Brain microvascular endothelial cell (primary cell): ENCODE data around the gene DPM2.
A peak's percentile ranks its signal among the peaks of the same experiment; 100 is the strongest.

Experiments
- DNase-seq: peaks from one replicate; pipeline ENCODE4 v3.0.0-alpha.2; 2020
- H3K27ac ChIP-seq: fragments of 250-450 bp; sonication (Bioruptor Pico); 2 replicates; pipeline ENCODE4 v1.5.1; 2020; ENCODE audit warnings: mild to moderate bottlenecking, moderate library complexity
- H3K27me3 ChIP-seq: fragments of 250-450 bp; sonication (Bioruptor Pico); replicated peaks from 2 replicates; pipeline ENCODE4 v1.5.1; 2020; ENCODE audit warnings: mild to moderate bottlenecking
- H3K36me3 ChIP-seq: fragments of 250-450 bp; sonication (Bioruptor Pico); replicated peaks from 2 replicates; pipeline ENCODE4 v1.5.1; 2020; ENCODE audit warnings: mild to moderate bottlenecking
- H3K4me3 ChIP-seq: 2 replicates; pipeline ENCODE4 v1.5.1; 2011; ENCODE audit warnings: low read depth, mild to moderate bottlenecking, control low read depth, low read length, moderate library complexity
- CTCF ChIP-seq: IDR thresholded peaks from 2 replicates; pipeline ENCODE4 v1.5.1; 2011; ENCODE audit warnings: low read depth, mild to moderate bottlenecking, moderate library complexity, low read length, control low read depth, inconsistent platforms; ENCODE audit errors: missing control alignments
- in situ Hi-C: cut with HindIII; loops from 2 replicates; pipeline ENCODE4 v1.10.0; 2017; ENCODE audit warnings: low sequenced_read_pairs, low pct_ligation_motif_present

Gene DPM2

GRCh38 chr9:127928676-127929624, 8.7 kb downstream of the DPM2 start:
- Histone ChIP-seq H3K27me3 (no peaks in the 10 kb centered on the region), H3K4me3 (no peak overlapping the region), H3K36me3 (no peaks in the 10 kb centered on the region), H3K27ac (no peak overlapping the region)
- TF ChIP-seq CTCF: no peak
- in situ Hi-C loops: no loop called here
- DNase-seq: no peak

DNA sequence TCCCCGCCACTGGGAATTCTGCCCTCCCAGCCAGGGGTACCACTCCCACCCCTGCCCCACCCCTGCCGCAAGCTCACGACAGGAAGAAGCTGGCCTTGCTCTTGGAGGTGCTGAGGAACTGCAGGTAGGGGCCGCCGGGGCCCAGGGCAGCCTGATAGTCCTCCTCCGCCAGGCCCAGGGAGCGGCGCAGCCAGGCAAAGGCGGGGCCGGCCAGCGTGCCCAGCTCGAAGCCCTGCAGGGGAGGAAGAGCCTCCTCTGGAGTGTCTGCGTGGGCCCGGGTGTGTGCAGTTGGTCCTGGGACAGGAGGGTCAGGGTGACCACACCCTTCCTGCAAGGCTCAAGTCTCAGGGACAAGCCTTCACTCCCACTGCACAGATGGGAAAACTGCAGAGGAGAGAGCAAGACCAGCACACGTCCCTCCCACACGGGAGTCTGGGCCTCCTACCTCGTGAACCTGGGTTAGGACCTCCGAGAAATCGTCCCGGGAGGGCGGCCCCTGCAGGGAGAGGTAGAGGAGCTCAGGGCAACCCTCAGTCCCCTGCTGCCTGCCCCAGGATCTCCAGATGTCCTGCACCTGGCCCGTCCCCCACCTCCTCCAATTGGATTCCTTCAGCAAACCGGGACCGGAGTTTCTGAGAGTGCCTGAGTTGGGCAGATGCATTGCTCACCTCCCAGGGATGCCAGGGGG, 9.5 kb downstream of the DPM2 start:
- no peak overlapping the region for H3K27ac ChIP-seq
- no peaks in the 10 kb centered on the region for H3K36me3 ChIP-seq
- in situ Hi-C loops: no loop called here
- no peak for TF ChIP-seq CTCF
- DNase-seq: no peak
- H3K27me3 ChIP-seq: no peaks in the 10 kb centered on the region
- H3K4me3 ChIP-seq: no peak overlapping the region

- TF ChIP-seq CTCF: no peak
- in situ Hi-C loops: no loop called here
- H3K27me3 ChIP-seq: no peaks in the 10 kb centered on the region
- no peaks in the 10 kb centered on the region for H3K36me3 ChIP-seq
- DNase-seq: no peak
- peak overlapping the region; percentile 39 for H3K4me3 ChIP-seq
- H3K27ac ChIP-seq: no peak overlapping the region
Observed at GRCh38 chr9:127927201-127927987, 10.3 kb downstream of the DPM2 start.

DNA sequence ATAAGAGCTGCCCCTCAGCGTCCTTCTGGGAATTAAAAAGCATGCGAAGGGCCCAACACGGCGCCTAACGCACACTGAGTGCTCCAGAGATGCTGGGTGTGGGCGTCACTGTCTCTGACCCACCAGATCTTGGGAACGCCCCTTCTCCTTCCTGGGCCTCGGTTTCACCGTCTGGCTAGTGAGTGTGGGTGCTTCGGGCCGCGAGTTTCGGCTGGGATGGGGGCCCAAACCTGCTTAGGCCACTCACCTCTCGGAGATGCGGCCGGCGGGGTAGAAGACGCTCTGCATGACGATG, 10.8 kb downstream of the DPM2 start:
- Histone ChIP-seq H3K27me3 (no peaks in the 10 kb centered on the region), H3K27ac (no peak overlapping the region), H3K4me3 (peak overlapping the region; percentile 39), H3K36me3 (no peaks in the 10 kb centered on the region)
- in situ Hi-C loops: no loop called here
- TF ChIP-seq CTCF: no peak
- no peak for DNase-seq

DNA sequence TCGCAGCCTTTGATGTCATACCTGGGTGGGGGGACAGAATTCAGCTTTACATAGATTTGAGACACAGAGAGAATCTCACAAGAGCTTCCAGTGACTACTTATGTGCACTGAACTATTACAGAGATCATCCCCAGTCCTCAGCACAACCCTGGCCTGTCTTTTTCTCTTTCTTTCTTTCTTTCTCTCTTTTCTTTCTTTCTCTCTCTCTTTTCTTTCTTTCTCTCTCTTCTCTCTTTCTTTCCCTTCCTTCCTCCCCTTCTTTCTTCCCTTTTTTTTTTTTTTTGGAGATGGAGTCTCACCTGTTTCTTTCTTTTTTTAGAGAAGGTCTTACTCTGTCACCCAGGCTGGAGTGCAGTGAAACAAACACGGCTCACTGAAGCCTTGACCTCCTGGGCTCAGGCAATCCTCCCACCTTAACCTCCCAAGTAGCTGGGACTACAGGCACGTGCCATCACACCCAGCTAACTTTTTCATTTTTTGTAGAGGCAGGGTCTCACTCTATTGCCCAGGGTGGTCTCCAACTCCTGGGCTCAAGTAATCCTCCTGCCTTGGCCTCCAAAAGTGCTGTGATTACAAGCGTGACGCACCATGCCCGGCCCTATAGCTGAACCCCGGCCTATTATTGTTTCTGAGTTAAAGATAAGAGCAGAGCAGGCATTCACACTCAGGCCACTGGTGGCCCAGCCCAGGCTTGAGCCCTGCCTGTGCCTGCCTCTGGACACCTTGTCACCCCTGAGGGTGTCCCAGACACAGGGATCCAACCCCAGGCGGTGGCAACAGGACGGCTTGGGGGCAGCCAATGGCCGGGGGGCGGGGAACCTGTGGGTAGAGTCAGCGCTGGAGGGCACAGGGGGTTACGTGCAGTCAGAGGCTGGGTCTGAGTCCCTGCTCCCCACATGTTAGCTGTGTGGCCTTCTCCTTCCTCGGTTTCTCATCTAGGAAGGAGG, 11.4 kb downstream of the DPM2 start:
- no peaks in the 10 kb centered on the region for H3K36me3 ChIP-seq
- no peak for TF ChIP-seq CTCF
- no peak overlapping the region for H3K4me3 ChIP-seq
- no peaks in the 10 kb centered on the region for H3K27me3 ChIP-seq
- no peak overlapping the region for H3K27ac ChIP-seq
- in situ Hi-C loops: no loop called here
- no peak for DNase-seq
